WERI-Rb-1 (cell line): Measurements from ENCODE around the gene TOPBP1.
A peak's percentile ranks its signal among the peaks of the same experiment; 100 is the strongest.

Experiments
- DNase-seq: peaks from one replicate; pipeline ENCODE4 v3.0.0-alpha.2; 2020
- H3K27ac ChIP-seq: fragments of 250-450 bp; sonication (Bioruptor Pico); 2 replicates; pipeline ENCODE4 v1.5.1; 2020; ENCODE audit warnings: mild to moderate bottlenecking, moderate library complexity
- H3K27me3 ChIP-seq: fragments of 250-450 bp; sonication (Bioruptor Pico); 2 replicates; pipeline ENCODE4 v1.5.1; 2021; ENCODE audit warnings: mild to moderate bottlenecking, low read depth, moderate library complexity; ENCODE audit not compliant: insufficient read depth, severe bottlenecking
- H3K36me3 ChIP-seq: fragments of 250-450 bp; sonication (Bioruptor Pico); 2 replicates; pipeline ENCODE4 v1.5.1; 2020; ENCODE audit warnings: mild to moderate bottlenecking, moderate library complexity
- H3K4me3 ChIP-seq: 2 replicates; pipeline ENCODE4 v1.5.1; 2011; ENCODE audit warnings: low read depth, mild to moderate bottlenecking, control low read depth, low read length
- H3K9me3 ChIP-seq: fragments of 250-450 bp; sonication (Bioruptor Pico); 2 replicates; pipeline ENCODE4 v1.5.1; 2021; ENCODE audit warnings: mild to moderate bottlenecking, moderate library complexity; ENCODE audit not compliant: severe bottlenecking
- CTCF ChIP-seq: IDR thresholded peaks from 2 replicates; pipeline ENCODE4 v1.5.1; 2011; ENCODE audit warnings: low read depth, mild to moderate bottlenecking, control low read depth, inconsistent platforms, low read length

Gene TOPBP1

GRCh38 chr3:133578548-133579191 lies 83.1 kb downstream of the TOPBP1 start:
- Histone ChIP-seq H3K27me3 (no peaks in the 10 kb centered on the region), H3K4me3 (no peak overlapping the region), H3K36me3 (peaks cover 73% of the 10 kb centered on the region), H3K27ac (no peak overlapping the region), H3K9me3 (no peaks in the 10 kb centered on the region)
- peak; percentile 18 for DNase-seq
- TF ChIP-seq CTCF = peak; percentile 49

DNA sequence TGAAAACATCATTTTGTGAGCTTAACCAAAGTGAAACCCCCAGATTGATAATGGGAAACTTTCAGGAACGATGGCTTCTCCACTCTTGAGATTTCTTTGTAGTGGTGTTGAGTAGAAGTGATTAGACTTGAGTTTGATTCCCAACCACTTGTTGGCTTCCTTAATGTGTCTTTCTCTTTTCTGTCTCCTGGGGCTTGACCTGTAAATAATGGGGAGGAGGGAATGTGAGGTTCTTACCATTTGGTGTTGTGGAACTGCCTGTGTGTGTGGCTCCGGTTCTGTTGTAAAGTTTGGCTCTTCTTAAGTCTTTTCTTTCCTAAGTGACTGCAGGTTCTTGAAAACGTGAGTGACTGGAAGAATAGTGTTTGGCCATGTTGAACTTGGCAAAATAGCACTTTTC lies 85.6 kb downstream of the TOPBP1 start:
- Histone ChIP-seq H3K36me3 (peaks cover 49% of the 10 kb centered on the region), H3K27me3 (no peaks in the 10 kb centered on the region)
- DNase-seq = no peak

GRCh38 chr3:133575086-133575485 lies 86.7 kb downstream of the TOPBP1 start:
- H3K4me3 ChIP-seq = peak overlapping the region; percentile 85
- no peaks in the 10 kb centered on the region for H3K27me3 ChIP-seq
- H3K27ac ChIP-seq = peak overlapping the region; percentile 76; the same call in 1 of the 2 replicates
- peaks cover 49% of the 10 kb centered on the region for H3K36me3 ChIP-seq
- TF ChIP-seq CTCF = no peak
- no peaks in the 10 kb centered on the region for H3K9me3 ChIP-seq
- DNase-seq = no peak

More for the DNA sequence above, 85.6 kb downstream of the TOPBP1 start:
- Histone ChIP-seq H3K27ac (no peak overlapping the region), H3K9me3 (no peaks in the 10 kb centered on the region), H3K4me3 (no peak overlapping the region)
- TF ChIP-seq CTCF = no peak

DNA sequence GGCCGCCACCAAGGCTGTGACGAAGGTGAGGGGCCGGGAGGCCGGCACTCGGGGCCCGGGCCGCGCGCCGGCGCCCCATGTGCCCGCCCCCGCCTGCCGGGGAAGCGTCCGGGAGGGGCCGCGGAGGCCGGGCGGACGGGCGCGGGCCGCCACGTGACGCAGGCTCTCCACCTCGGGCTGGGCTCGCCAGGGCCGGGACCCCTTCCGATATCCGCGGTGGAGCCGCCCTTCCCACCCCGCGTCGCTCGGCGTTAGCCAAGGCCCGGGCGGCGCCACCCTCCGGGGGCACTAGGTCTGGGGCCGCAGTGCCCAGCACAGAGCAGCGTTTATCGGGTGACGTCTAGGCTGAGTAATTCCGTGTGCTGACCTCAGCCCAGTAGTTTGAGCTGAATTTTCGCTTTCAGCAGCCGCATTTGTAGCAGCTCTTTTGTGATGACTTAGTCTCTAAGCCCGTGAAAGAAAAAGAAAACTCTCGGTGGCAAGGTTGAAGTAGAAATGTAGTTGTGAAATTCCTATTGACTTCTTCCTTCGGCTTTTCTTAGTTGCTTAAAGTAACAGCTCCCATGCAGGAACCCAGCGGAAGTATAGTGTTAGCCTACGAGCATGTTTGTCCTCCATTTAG lies 87.4 kb downstream of the TOPBP1 start:
- Histone ChIP-seq H3K27ac (peak overlapping the region; percentile 76), H3K4me3 (peak overlapping the region; percentile 85), H3K36me3 (peaks cover 45% of the 10 kb centered on the region), H3K9me3 (no peaks in the 10 kb centered on the region), H3K27me3 (no peaks in the 10 kb centered on the region)
- TF ChIP-seq CTCF = peak; percentile 6; the same call in 1 of the 2 replicates
- DNase-seq = peak; percentile 63

GRCh38 chr3:133573629-133574194 lies 88.0 kb downstream of the TOPBP1 start, which contains the start of gene CDV3:
Gene CDV3, plus strand, starts transcription at chr3:133573686. Its CDS starts 359 bp downstream, at chr3:133574045.
- Histone ChIP-seq H3K9me3 (no peaks in the 10 kb centered on the region), H3K27me3 (no peaks in the 10 kb centered on the region), H3K27ac (peak within 1 kb of the TSS; percentile 94), H3K4me3 (peak within 1 kb of the TSS; percentile 85), H3K36me3 (peaks cover 39% of the 10 kb centered on the region)
- no peak for DNase-seq
- no peak for TF ChIP-seq CTCF
